Muscle of back (tissue), 11 donors: ENCODE measurements around the gene ATRNL1. TPM values are rescaled to one million over a fixed set of nuclear protein-coding genes. Genes with fewer than 3 reads are reported as not detected.

ENCODE experiments used
- DNase-seq, 3 donors: peaks; one replicate each; pipeline versions ENCODE4 v3.0.0 to v3.0.0-alpha.2; 2013
- polyA plus RNA-seq, 10 donors: library from polyadenylated mRNA; unstranded; fragments of 120-200 nt; gene quantifications; one replicate each; pipeline ENCODE4 v1.2.1, GENCODE V29; 2013; ENCODE audit not compliant: insufficient read length in 10 of 10

ATRNL1 gene
- polyA plus RNA-seq, 10 donors = 0.52 to 5.2 (median 1.2) TPM

DNA sequence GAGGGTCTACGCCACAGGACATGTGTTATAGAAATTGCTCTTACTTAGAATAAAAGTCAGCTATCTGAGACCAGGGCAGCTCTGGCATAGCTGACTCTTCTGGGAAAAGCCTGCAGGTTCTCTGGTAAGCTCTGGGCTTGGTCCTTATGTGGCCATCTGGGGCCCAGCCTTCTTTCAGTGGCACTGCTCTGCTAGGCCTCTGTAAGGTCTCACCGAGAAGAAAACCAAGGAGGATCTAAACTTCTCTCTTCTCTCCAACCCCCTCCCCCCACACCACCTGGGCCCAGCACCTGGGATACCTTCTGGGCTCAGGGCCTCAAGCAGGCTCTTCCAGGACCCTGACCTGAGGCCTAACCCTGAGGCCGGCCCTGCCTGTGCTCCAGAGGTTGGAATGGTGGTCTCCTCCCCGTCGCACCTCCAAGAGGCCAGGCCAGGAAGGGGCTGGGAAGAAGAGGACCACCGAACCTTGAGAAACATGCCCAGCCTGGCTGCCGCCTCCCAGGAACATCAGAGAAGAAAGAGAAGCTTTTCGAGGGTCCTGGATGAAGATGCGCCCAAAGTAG lies 856.2 kb downstream of the ATRNL1 start:
- no peak for DNase-seq

GRCh38 chr10:115950320-115950719 lies 857.2 kb downstream of the ATRNL1 start:
- no peak for DNase-seq

GRCh38 chr10:115951242-115951641 lies 858.1 kb downstream of the ATRNL1 start:
- DNase-seq = no peak

DNA sequence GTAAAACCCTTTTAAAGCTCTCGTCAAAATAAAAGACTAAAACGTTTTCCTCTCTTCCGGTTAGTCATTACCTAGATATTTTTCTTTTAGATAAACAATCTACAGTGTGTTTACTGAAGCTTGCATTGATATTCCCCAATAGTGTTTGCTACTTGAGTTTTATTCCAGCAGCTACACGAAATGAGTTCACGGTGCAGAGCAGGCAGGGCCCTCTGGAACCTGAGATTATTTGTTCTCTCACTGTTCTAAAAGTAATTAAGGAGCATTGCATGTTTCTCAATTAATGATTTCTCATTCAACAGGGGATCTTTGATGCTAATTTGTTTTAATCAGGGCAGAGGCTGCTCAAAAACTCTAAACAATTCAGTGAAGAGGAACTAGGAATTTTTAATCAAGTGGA lies 860.1 kb downstream of the ATRNL1 start:
- DNase-seq = no peak

- no peak for DNase-seq
Observed at GRCh38 chr10:115953968-115954367, 860.8 kb downstream of the ATRNL1 start.

GRCh38 chr10:115956225-115957011 lies 863.3 kb downstream of the ATRNL1 start:
- no peak for DNase-seq

- no peak for DNase-seq
Observed at GRCh38 chr10:115957012-115957399, 863.8 kb downstream of the ATRNL1 start.

- no peak for DNase-seq
Observed at GRCh38 chr10:115957786-115958442, 864.7 kb downstream of the ATRNL1 start.

DNA sequence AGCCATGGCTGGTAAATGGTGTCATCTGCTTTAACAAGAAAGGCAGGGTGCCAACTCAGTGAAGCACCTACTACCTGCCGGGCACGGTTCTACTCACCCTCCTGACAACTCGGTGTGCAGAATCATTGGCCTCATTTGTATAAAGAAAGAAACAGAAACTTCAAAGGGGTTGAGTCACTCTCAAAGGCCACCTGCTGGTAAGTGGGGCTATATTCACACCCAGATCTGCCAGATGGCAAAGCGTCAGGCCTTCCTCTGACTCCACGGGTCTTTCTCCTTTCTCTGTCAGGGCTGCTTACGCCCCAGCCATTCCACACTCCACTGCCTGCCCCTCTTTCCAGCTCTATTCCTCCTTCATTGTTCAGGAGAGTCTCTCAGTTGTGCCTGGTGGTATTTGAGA lies 870.7 kb downstream of the ATRNL1 start:
- DNase-seq = no peak

DNA sequence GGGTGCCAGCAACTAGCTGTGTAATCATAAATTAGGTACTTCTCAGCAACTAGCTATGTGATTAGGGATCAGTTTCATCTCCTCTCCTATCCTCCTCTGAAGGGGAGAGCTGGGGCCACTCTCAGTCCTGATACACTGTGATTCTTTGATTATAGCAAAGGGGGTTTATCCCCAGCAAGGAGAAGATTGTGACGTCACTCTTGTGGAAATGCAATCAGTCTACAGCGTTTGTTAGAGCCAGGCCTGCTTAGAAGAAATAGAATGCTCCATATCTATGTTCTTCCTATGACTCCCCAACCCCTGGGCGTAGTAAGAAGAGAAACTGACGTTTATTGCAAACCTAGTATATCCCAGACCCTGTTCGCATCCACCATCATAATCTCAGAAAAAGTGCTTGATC lies 871.7 kb downstream of the ATRNL1 start:
- no peak for DNase-seq

GRCh38 chr10:115965376-115965775 lies 872.2 kb downstream of the ATRNL1 start:
- DNase-seq = no peak

DNA sequence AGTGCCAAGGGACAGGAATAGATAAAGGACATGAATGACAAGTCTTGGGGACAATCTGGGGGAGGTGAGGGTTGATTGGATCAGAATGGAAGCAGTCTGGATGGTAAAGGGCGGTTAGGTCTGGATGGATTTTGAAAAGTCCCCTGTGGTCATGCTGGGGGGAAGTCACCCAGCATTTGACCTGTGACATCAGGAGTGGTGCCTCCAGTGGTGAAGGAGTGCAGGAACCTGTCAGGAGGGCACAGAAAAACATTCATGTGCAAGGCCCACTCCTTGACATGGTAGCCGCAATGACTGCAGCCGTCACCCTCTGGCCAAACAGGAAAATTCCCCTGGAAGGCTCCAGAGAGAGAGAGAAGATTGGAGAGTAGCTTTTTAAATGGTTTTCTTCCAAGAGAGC lies 875.1 kb downstream of the ATRNL1 start:
- no peak for DNase-seq

GRCh38 chr10:115969591-115969990 lies 876.4 kb downstream of the ATRNL1 start:
- no peak for DNase-seq

- DNase-seq = no peak
Observed at GRCh38 chr10:115971921-115972320, 878.8 kb downstream of the ATRNL1 start.

DNA sequence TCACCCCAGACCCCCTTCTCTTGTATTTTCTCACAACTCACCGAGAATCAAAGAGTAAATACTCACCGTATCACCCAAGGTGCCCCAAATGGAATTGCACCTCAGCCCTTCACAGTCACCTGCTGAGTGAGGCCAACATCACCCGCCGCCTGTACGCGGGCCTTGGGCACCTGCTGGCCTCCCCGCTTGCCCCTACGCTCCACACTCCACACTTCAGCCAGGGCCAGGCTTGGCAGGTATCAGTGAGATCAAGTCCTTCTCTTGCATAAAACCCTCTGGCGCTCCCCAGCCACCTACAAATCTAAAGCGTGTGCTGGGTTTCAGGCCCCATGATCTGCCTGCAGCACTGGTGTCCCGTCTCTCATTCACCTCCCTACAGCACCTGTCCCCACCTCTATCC lies 879.3 kb downstream of the ATRNL1 start:
- DNase-seq = no peak

- peak in 1 of 3 donors; percentile 22 for DNase-seq
Observed at GRCh38 chr10:115974351-115974750, 881.2 kb downstream of the ATRNL1 start.

- DNase-seq = peak; percentile 28 to 80 (median 58)
Observed at GRCh38 chr10:115974816-115975430, 881.8 kb downstream of the ATRNL1 start.

GRCh38 chr10:115975506-115975905 lies 882.3 kb downstream of the ATRNL1 start:
- DNase-seq = no peak

DNA sequence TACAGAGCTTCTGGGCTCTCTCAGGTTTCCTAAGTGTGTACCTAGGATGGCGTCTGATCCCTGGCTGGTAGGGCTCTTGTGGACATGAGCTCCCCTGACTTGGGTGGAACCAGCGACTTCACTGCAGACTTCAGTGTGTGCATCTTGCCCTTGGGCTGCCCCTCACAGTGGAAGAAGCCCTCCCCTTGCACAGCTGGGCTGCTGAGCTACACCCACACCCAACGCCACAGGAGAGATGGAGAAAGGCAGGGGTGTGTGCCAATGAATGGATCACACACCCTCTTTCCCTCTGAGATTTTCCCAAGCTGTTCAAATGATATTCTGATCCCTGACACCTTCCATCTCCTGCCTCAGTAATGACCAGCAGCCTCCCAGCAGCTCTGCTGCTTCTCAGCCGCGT lies 883.2 kb downstream of the ATRNL1 start:
- DNase-seq = no peak

GRCh38 chr10:115977855-115978254 lies 884.7 kb downstream of the ATRNL1 start:
- DNase-seq = no peak

DNA sequence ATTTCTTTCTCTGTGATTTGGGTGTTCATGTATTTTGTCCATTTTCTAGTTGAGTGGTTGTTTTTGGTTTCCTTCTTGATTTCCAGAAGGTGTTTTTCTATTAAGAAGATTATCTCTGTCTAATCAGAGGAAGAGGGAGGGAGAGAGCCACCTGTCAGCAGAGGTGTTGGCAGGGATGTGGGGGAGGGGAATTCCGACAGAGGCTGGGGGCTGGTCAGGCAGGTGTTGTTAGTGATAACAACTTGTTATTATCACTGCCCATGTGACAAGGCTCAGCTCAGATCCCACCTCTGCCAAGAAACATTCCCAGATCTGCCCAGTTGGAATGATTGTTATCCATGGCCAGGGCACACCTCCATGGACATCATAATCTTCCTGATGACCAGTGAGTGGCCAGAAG lies 886.4 kb downstream of the ATRNL1 start:
- no peak for DNase-seq

GRCh38 chr10:115980470-115980869 lies 887.3 kb downstream of the ATRNL1 start:
- no peak for DNase-seq

DNA sequence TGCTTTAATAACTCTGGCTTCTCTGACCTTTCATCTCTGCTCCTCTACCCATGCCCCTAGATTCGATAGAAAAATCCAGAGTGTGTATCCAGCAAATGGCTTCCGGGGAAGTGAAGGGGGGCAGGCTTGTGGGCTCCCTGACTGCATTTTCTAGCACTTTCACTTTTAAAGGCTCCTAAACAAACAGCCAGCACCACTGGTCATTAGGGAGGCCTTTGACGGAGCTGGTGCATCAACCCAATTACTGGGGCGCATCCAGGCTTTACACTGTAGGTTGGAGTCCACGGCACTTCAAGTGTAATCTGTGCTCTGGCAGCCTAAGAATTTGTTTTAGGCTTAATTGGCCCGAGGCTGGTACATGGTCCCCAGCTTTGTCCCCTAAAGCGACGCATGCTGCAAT lies 887.9 kb downstream of the ATRNL1 start:
- DNase-seq = peak in 2 of 3 donors; percentile 22 to 49
